ENCODE results near the gene BTG4.

BTG4 gene

GRCh38 chr11:111466615-111467014 is 45.6 kb downstream of the BTG4 start:
- Histone ChIP-seq H3K79me1 (ENCODE audit: low read length) (no peaks in the 10 kb centered on the region), H2AK5ac (ENCODE audit: low read length) (no peak overlapping the region), H3K4me3 (ENCODE audit: low read length) (no peak overlapping the region), H4K8ac (ENCODE audit: low read depth, low read length) (no peak overlapping the region), H2BK120ac (ENCODE audit: low read depth, low read length) (no peak overlapping the region), H3K36me3 (ENCODE audit: control insufficient read depth, insufficient read depth, low read length) (no peaks in the 10 kb centered on the region), H3K23ac (ENCODE audit: low read length) (no peak overlapping the region), H2BK5ac (ENCODE audit: low read length) (no peak overlapping the region), H3K27me3 (ENCODE audit: insufficient read depth, low read length, poor library complexity) (no peaks in the 10 kb centered on the region), H2BK15ac (replicated peaks; ENCODE audit: low read depth) (no peak overlapping the region), H3K4me1 (ENCODE audit: control insufficient read depth, low read depth, low read length) (no peaks in the 10 kb centered on the region), H3K4me2 (ENCODE audit: low read length) (no peak overlapping the region), H3K27ac (ENCODE audit: low read depth, low read length) (no peak overlapping the region), H4K5ac (ENCODE audit: low read length) (no peak overlapping the region), H3K9ac (ENCODE audit: low read length) (no peak overlapping the region), H3K4ac (ENCODE audit: low read depth, low read length) (no peak overlapping the region), H3K79me2 (ENCODE audit: control insufficient read depth, insufficient read depth, low read length) (no peaks in the 10 kb centered on the region), H3K56ac (ENCODE audit: low read length) (no peak overlapping the region), H3K18ac (ENCODE audit: low read length) (no peak overlapping the region)
- no peak for DNase-seq

- H3K18ac ChIP-seq (ENCODE audit: low read length) = no peak overlapping the region
- DNase-seq = no peak
- H3K9ac ChIP-seq (ENCODE audit: low read length) = no peak overlapping the region
- H2BK120ac ChIP-seq (ENCODE audit: low read depth, low read length) = no peak overlapping the region
- no CpG with 5 or more reads among the region's 1 CpG for WGBS (ENCODE audit: extremely low coverage, insufficient coverage, low lambda C conversion rate)
- no peak overlapping the region for H3K4ac ChIP-seq (ENCODE audit: low read depth, low read length)
- H3K4me2 ChIP-seq (ENCODE audit: low read length) = no peak overlapping the region
- no peaks in the 10 kb centered on the region for H3K36me3 ChIP-seq (ENCODE audit: control insufficient read depth, insufficient read depth, low read length)
- H2AK5ac ChIP-seq (ENCODE audit: low read length) = no peak overlapping the region
- no peak overlapping the region for H3K23ac ChIP-seq (ENCODE audit: low read length)
- H2BK5ac ChIP-seq (ENCODE audit: low read length) = no peak overlapping the region
- no peaks in the 10 kb centered on the region for H3K79me2 ChIP-seq (ENCODE audit: control insufficient read depth, insufficient read depth, low read length)
- H3K27ac ChIP-seq (ENCODE audit: low read depth, low read length) = no peak overlapping the region
- H4K5ac ChIP-seq (ENCODE audit: low read length) = no peak overlapping the region
- H3K56ac ChIP-seq (ENCODE audit: low read length) = no peak overlapping the region
- no peak overlapping the region for H4K8ac ChIP-seq (ENCODE audit: low read depth, low read length)
- H3K4me3 ChIP-seq (ENCODE audit: low read length) = no peak overlapping the region
- no peak overlapping the region for H2BK15ac ChIP-seq (replicated peaks; ENCODE audit: low read depth)
- no peaks in the 10 kb centered on the region for H3K4me1 ChIP-seq (ENCODE audit: control insufficient read depth, low read depth, low read length)
- H3K79me1 ChIP-seq (ENCODE audit: low read length) = no peaks in the 10 kb centered on the region
- no peaks in the 10 kb centered on the region for H3K27me3 ChIP-seq (ENCODE audit: insufficient read depth, low read length, poor library complexity)
These were observed 46.8 kb downstream of the BTG4 start for GRCh38 chr11:111465400-111465799.

DNA sequence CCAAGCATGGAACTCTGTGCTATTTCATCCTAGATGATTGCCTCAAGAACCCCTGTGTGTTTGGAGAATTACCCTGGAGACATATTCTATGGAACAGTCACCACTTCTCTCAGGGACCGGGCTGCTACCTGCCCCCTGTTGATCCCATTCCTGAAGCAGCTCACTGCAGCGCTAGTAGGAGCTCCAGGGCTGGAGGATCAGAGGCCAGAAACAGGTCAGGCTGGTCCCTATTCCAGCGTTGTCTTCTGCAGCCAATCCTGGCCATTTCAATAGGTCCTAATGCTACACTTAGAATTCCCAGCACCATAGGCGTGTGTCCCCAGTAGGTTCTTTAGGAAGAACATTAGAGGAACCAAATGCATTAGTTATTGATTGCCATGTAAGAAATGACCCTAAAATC is 48.9 kb downstream of the BTG4 start:
- H3K36me3 ChIP-seq (ENCODE audit: control insufficient read depth, insufficient read depth, low read length) = no peaks in the 10 kb centered on the region
- no peak overlapping the region for H4K5ac ChIP-seq (ENCODE audit: low read length)
- H2AK5ac ChIP-seq (ENCODE audit: low read length) = no peak overlapping the region
- H3K4me1 ChIP-seq (ENCODE audit: control insufficient read depth, low read depth, low read length) = no peaks in the 10 kb centered on the region
- H3K56ac ChIP-seq (ENCODE audit: low read length) = no peak overlapping the region
- no peak overlapping the region for H3K4ac ChIP-seq (ENCODE audit: low read depth, low read length)
- no peak overlapping the region for H2BK5ac ChIP-seq (ENCODE audit: low read length)
- no peaks in the 10 kb centered on the region for H3K27me3 ChIP-seq (ENCODE audit: insufficient read depth, low read length, poor library complexity)
- no CpG with 5 or more reads among the region's 4 CpGs for WGBS (ENCODE audit: extremely low coverage, insufficient coverage, low lambda C conversion rate)
- no peaks in the 10 kb centered on the region for H3K79me2 ChIP-seq (ENCODE audit: control insufficient read depth, insufficient read depth, low read length)
- H3K18ac ChIP-seq (ENCODE audit: low read length) = no peak overlapping the region
- no peak overlapping the region for H3K27ac ChIP-seq (ENCODE audit: low read depth, low read length)
- H3K79me1 ChIP-seq (ENCODE audit: low read length) = no peaks in the 10 kb centered on the region
- no peak overlapping the region for H4K8ac ChIP-seq (ENCODE audit: low read depth, low read length)
- H3K9ac ChIP-seq (ENCODE audit: low read length) = no peak overlapping the region
- H3K23ac ChIP-seq (ENCODE audit: low read length) = no peak overlapping the region
- H2BK120ac ChIP-seq (ENCODE audit: low read depth, low read length) = no peak overlapping the region
- no peak for DNase-seq
- H3K4me2 ChIP-seq (ENCODE audit: low read length) = no peak overlapping the region
- H3K4me3 ChIP-seq (ENCODE audit: low read length) = no peak overlapping the region
- H2BK15ac ChIP-seq (replicated peaks; ENCODE audit: low read depth) = no peak overlapping the region

- no peaks in the 10 kb centered on the region for H3K79me1 ChIP-seq (ENCODE audit: low read length)
- no peak overlapping the region for H4K8ac ChIP-seq (ENCODE audit: low read depth, low read length)
- H2BK120ac ChIP-seq (ENCODE audit: low read depth, low read length) = no peak overlapping the region
- no peak overlapping the region for H3K4me3 ChIP-seq (ENCODE audit: low read length)
- H2BK5ac ChIP-seq (ENCODE audit: low read length) = no peak overlapping the region
- H3K23ac ChIP-seq (ENCODE audit: low read length) = no peak overlapping the region
- no peaks in the 10 kb centered on the region for H3K36me3 ChIP-seq (ENCODE audit: control insufficient read depth, insufficient read depth, low read length)
- H3K4ac ChIP-seq (ENCODE audit: low read depth, low read length) = no peak overlapping the region
- DNase-seq = no peak
- no peak overlapping the region for H3K9ac ChIP-seq (ENCODE audit: low read length)
- H3K18ac ChIP-seq (ENCODE audit: low read length) = no peak overlapping the region
- no peaks in the 10 kb centered on the region for H3K27me3 ChIP-seq (ENCODE audit: insufficient read depth, low read length, poor library complexity)
- H3K56ac ChIP-seq (ENCODE audit: low read length) = no peak overlapping the region
- no peak overlapping the region for H2BK15ac ChIP-seq (replicated peaks; ENCODE audit: low read depth)
- no peaks in the 10 kb centered on the region for H3K4me1 ChIP-seq (ENCODE audit: control insufficient read depth, low read depth, low read length)
- no peak overlapping the region for H2AK5ac ChIP-seq (ENCODE audit: low read length)
- WGBS (ENCODE audit: extremely low coverage, insufficient coverage, low lambda C conversion rate) = no CpG with 5 or more reads among the region's 5 CpGs
- H4K5ac ChIP-seq (ENCODE audit: low read length) = no peak overlapping the region
- no peak overlapping the region for H3K27ac ChIP-seq (ENCODE audit: low read depth, low read length)
- H3K4me2 ChIP-seq (ENCODE audit: low read length) = no peak overlapping the region
- H3K79me2 ChIP-seq (ENCODE audit: control insufficient read depth, insufficient read depth, low read length) = no peaks in the 10 kb centered on the region
These were observed 49.9 kb downstream of the BTG4 start for GRCh38 chr11:111462329-111462728.

DNA sequence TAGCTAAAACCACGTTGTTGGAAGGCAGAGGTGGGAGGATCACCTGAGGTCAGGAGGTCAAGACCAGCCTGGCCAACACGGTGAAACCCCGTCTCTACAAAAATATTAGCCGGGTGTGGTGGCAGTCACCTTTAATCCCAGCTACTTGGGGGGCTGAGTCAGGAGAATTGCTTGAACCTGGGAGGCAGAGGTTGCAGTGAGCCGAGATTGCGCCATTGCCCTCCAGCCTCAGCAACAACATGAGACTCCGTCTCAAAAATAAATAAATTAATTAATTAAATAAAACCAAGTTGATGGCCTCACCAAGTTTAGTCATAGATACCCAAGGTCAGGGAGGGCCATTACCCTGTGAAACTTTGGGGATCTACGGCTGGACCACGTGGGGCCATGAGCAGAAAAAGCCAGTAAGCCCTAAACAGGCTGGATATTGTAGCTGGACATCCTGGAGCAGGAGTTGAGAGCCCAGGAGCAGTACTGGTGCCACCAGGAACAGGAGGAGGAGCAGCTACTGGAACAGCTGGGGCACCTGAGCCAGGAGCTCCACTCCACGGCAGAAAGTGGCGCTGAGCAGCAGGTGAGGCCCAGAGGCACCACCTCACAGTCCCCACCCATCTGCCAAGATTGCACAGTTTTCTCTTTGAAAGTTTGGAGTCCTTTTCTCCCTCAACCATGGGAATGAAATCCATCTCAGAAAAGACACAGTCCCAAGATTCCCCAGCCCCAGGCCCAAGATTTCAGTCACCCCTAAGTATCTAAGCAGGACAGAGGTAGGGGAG is 50.5 kb downstream of the BTG4 start:
- Histone ChIP-seq H3K4me1 (ENCODE audit: control insufficient read depth, low read depth, low read length) (no peaks in the 10 kb centered on the region), H3K27me3 (ENCODE audit: insufficient read depth, low read length, poor library complexity) (no peaks in the 10 kb centered on the region), H3K36me3 (ENCODE audit: control insufficient read depth, insufficient read depth, low read length) (no peaks in the 10 kb centered on the region), H3K79me1 (ENCODE audit: low read length) (no peaks in the 10 kb centered on the region), H3K56ac (ENCODE audit: low read length) (no peak overlapping the region), H2BK120ac (ENCODE audit: low read depth, low read length) (no peak overlapping the region), H3K4ac (ENCODE audit: low read depth, low read length) (no peak overlapping the region), H2BK15ac (replicated peaks; ENCODE audit: low read depth) (no peak overlapping the region), H4K8ac (ENCODE audit: low read depth, low read length) (no peak overlapping the region), H3K18ac (ENCODE audit: low read length) (no peak overlapping the region), H3K23ac (ENCODE audit: low read length) (no peak overlapping the region), H2AK5ac (ENCODE audit: low read length) (no peak overlapping the region), H3K9ac (ENCODE audit: low read length) (no peak overlapping the region), H3K4me3 (ENCODE audit: low read length) (no peak overlapping the region), H3K4me2 (ENCODE audit: low read length) (no peak overlapping the region), H3K27ac (ENCODE audit: low read depth, low read length) (no peak overlapping the region), H2BK5ac (ENCODE audit: low read length) (no peak overlapping the region), H4K5ac (ENCODE audit: low read length) (no peak overlapping the region), H3K79me2 (ENCODE audit: control insufficient read depth, insufficient read depth, low read length) (no peaks in the 10 kb centered on the region)
- DNase-seq = no peak
- no CpG with 5 or more reads among the region's 11 CpGs for WGBS (ENCODE audit: extremely low coverage, insufficient coverage, low lambda C conversion rate)

- Histone ChIP-seq H3K79me1 (ENCODE audit: low read length) (no peaks in the 10 kb centered on the region), H3K4me3 (ENCODE audit: low read length) (no peak overlapping the region), H3K4me1 (ENCODE audit: control insufficient read depth, low read depth, low read length) (no peaks in the 10 kb centered on the region), H4K5ac (ENCODE audit: low read length) (no peak overlapping the region), H2BK120ac (ENCODE audit: low read depth, low read length) (no peak overlapping the region), H3K36me3 (ENCODE audit: control insufficient read depth, insufficient read depth, low read length) (no peaks in the 10 kb centered on the region), H3K56ac (ENCODE audit: low read length) (no peak overlapping the region), H3K9ac (ENCODE audit: low read length) (no peak overlapping the region), H3K79me2 (ENCODE audit: control insufficient read depth, insufficient read depth, low read length) (no peaks in the 10 kb centered on the region), H3K4me2 (ENCODE audit: low read length) (no peak overlapping the region), H3K27ac (ENCODE audit: low read depth, low read length) (no peak overlapping the region), H3K18ac (ENCODE audit: low read length) (no peak overlapping the region), H2BK5ac (ENCODE audit: low read length) (no peak overlapping the region), H3K27me3 (ENCODE audit: insufficient read depth, low read length, poor library complexity) (no peaks in the 10 kb centered on the region), H2AK5ac (ENCODE audit: low read length) (no peak overlapping the region), H3K4ac (ENCODE audit: low read depth, low read length) (no peak overlapping the region), H3K23ac (ENCODE audit: low read length) (no peak overlapping the region), H2BK15ac (replicated peaks; ENCODE audit: low read depth) (no peak overlapping the region), H4K8ac (ENCODE audit: low read depth, low read length) (no peak overlapping the region)
- no CpG with 5 or more reads among the region's 5 CpGs for WGBS (ENCODE audit: extremely low coverage, insufficient coverage, low lambda C conversion rate)
- no peak for DNase-seq
These were observed 51.3 kb downstream of the BTG4 start for GRCh38 chr11:111460856-111461255.

Measured in mesendoderm (in vitro differentiated cells).